ENCODE data around the gene COL4A1. TPM values are rescaled to one million over a fixed set of nuclear protein-coding genes. Genes with fewer than 3 reads are reported as not detected.

The COL4A1 gene
- total and polyA plus RNA-seq, 2 of the 13 experiments (the other 11 are each of a cell fraction or from before 2014, with no cell fraction given): not detected

- no peak for TF ChIP-seq FOXP4 (CRISPR knock-in tag; IDR thresholded peaks at IDR 0.05)
Observed at GRCh38 chr13:110331362-110331761, 24.4 kb upstream of the COL4A1 start (continued).

- DNase-seq (ENCODE audit: low spot score): no peak
- Histone ChIP-seq H2AFZ (ENCODE audit: low read length) (no peak overlapping the region), H3K9ac (ENCODE audit: insufficient read depth, low read depth, low read length) (no peak overlapping the region), H3K4me2 (ENCODE audit: low read depth, low read length) (no peak overlapping the region), H3K4me3 (replicated peaks in 1 of 3; ENCODE audit: insufficient read depth in 1 of 3, low read depth in 2 of 3, low read length in 3 of 3) (no peak overlapping the region), H4K20me1 (ENCODE audit: insufficient read depth, low read length) (no peaks in the 10 kb centered on the region), H3K27ac (ENCODE audit: extremely low read length, insufficient read depth, low read length) (no peak overlapping the region), H3K9me3 (ENCODE audit: low read length) (no peaks in the 10 kb centered on the region), H3K79me2 (ENCODE audit: insufficient read depth, low read length) (no peaks in the 10 kb centered on the region), H3K36me3 (replicated peaks in 1 of 2; ENCODE audit: control insufficient read depth in 1 of 2, insufficient read depth in 2 of 2, low read length in 2 of 2) (no peaks in the 10 kb centered on the region), H3K27me3 (ENCODE audit: control insufficient read depth in 1 of 2, insufficient read depth in 2 of 2, low read length in 2 of 2) (peaks cover 0 to 64% of the 10 kb centered on the region in 2 experiments; a peak in 4 of 5 replicates), H3K4me1 (ENCODE audit: insufficient read depth, low read length) (no peaks in the 10 kb centered on the region)
- 60% methylated on average over 11 of the region's 11 CpGs for WGBS (ENCODE audit: low lambda C conversion rate)
- ATAC-seq: no peak
- FAIRE-seq: no peak
- BruUV-seq (replicated peaks): no TSS peak
- in situ Hi-C loops (cut with HindIII; ENCODE audit: extremely low pct_ligation_motif_present, low pct_unique_long_range_greater_than_20kb): no loop called here
- intact Hi-C loops (cut with micrococcal nuclease; ENCODE audit: unreplicated experiment): no loop called here
- ChIA-PET CTCF (ENCODE audit: low intra/inter-chr PET ratio, low total read pairs) (no interaction called here), POLR2A (no interaction called here)
- no peak for TF ChIP-seq ZBTB14 (CRISPR knock-in tag; IDR thresholded peaks at IDR 0.05)
- TF ChIP-seq ZNF101 (CRISPR knock-in tag; IDR thresholded peaks at IDR 0.05; ENCODE audit: borderline replicate concordance, low read depth): no peak
- TF ChIP-seq ZBTB8A (CRISPR knock-in tag; IDR thresholded peaks at IDR 0.05; ENCODE audit: borderline replicate concordance, low read depth): no peak
- TF ChIP-seq CHD4 (IDR thresholded peaks at IDR 0.05; ENCODE audit: borderline replicate concordance, low read length): no peak
- TF ChIP-seq ZNF7 (CRISPR knock-in tag; IDR thresholded peaks at IDR 0.05): no peak
- no peak for TF ChIP-seq REL (CRISPR knock-in tag; conservative IDR thresholded peaks at IDR 0.05)
- no peak for TF ChIP-seq POLR2AphosphoS5 (IDR thresholded peaks at IDR 0.05; ENCODE audit: low read depth, low read length)
- no peak for TF ChIP-seq HNF1A (IDR thresholded peaks at IDR 0.05; ENCODE audit: low read depth)
- no peak for TF ChIP-seq HNF1A (CRISPR knock-in tag; IDR thresholded peaks at IDR 0.05; ENCODE audit: borderline replicate concordance)
- TF ChIP-seq NFKBIZ (CRISPR knock-in tag; IDR thresholded peaks at IDR 0.05): no peak
- no peak for TF ChIP-seq KMT2B (CRISPR knock-in tag; IDR thresholded peaks at IDR 0.05)
- no peak for TF ChIP-seq HBP1 (CRISPR knock-in tag; IDR thresholded peaks at IDR 0.05; ENCODE audit: low read depth)
- TF ChIP-seq FOXO1 (CRISPR knock-in tag; IDR thresholded peaks at IDR 0.05): no peak
Observed at GRCh38 chr13:110330491-110331011, 23.6 kb upstream of the COL4A1 start.
